Loucy (cell line): ENCODE results near the gene MINDY4.

Experiments
- H2AFZ ChIP-seq: fragments of 200-600 bp; sonication (generic); 2 replicates; pipeline ENCODE4 v1.6.0; 2016; ENCODE audit warnings: antibody characterized with exemption, mild to moderate bottlenecking, low read length, moderate library complexity
- H3F3A ChIP-seq: fragments of 200-600 bp; 2 replicates; pipeline ENCODE4 v1.6.0; 2016; ENCODE audit warnings: antibody characterized with exemption, low read depth, mild to moderate bottlenecking
- H3K27me3 ChIP-seq: fragments of 200-600 bp; sonication (generic); 2 replicates; pipeline ENCODE4 v1.6.1; 2014; ENCODE audit warnings: low read length, mild to moderate bottlenecking; ENCODE audit not compliant: insufficient read depth, poor library complexity, severe bottlenecking
- H3K36me3 ChIP-seq: fragments of 200-600 bp; sonication (generic); 2 replicates; pipeline ENCODE4 v1.6.1; 2016; ENCODE audit warnings: low read length; ENCODE audit not compliant: insufficient read depth
- H3K4me1 ChIP-seq: fragments of 200-600 bp; sonication (generic); 2 replicates; pipeline ENCODE4 v1.5.1; 2014; ENCODE audit warnings: low read length, mild to moderate bottlenecking; ENCODE audit not compliant: insufficient read depth, poor library complexity, severe bottlenecking
- H3K4me2 ChIP-seq: fragments of 200-600 bp; sonication (generic); 2 replicates; pipeline ENCODE4 v1.6.0; 2014; ENCODE audit warnings: antibody characterized with exemption, low read length, low read depth, mild to moderate bottlenecking; ENCODE audit not compliant: poor library complexity, severe bottlenecking
- H3K4me3 ChIP-seq: fragments of 200-600 bp; sonication (generic); 2 replicates; pipeline ENCODE4 v1.5.1; 2014; ENCODE audit warnings: low read length, mild to moderate bottlenecking, mixed read lengths; ENCODE audit not compliant: poor library complexity, severe bottlenecking
- H3K79me2 ChIP-seq: fragments of 200-600 bp; sonication (generic); 2 replicates; pipeline ENCODE4 v1.6.1; 2014; ENCODE audit warnings: low read length; ENCODE audit not compliant: insufficient read depth
- H3K9ac ChIP-seq: fragments of 200-600 bp; sonication (generic); 2 replicates; pipeline ENCODE4 v1.6.0; 2014; ENCODE audit warnings: mild to moderate bottlenecking, low read depth, low read length, moderate library complexity; ENCODE audit not compliant: poor library complexity, severe bottlenecking
- H3K9me2 ChIP-seq: fragments of 200-600 bp; sonication (generic); replicated peaks from 2 replicates; pipeline ENCODE4 v1.6.1; 2016; ENCODE audit warnings: low read depth, low read length, mixed read lengths
- H3K9me3 ChIP-seq: fragments of 200-600 bp; sonication (generic); 2 replicates; pipeline ENCODE4 v1.6.1; 2014; ENCODE audit warnings: mild to moderate bottlenecking, antibody characterized with exemption, low read length, low read depth; ENCODE audit not compliant: insufficient read depth
- H4K20me1 ChIP-seq: fragments of 200-600 bp; sonication (generic); 2 replicates; pipeline ENCODE4 v1.6.0; 2014; ENCODE audit warnings: antibody characterized with exemption, low read length, mild to moderate bottlenecking; ENCODE audit not compliant: insufficient read depth, poor library complexity, severe bottlenecking
- EZH2phosphoT487 ChIP-seq: fragments of 200-600 bp; IDR thresholded peaks from 2 replicates; pipeline ENCODE4 v1.6.1; 2018; ENCODE audit warnings: antibody characterized with exemption, mild to moderate bottlenecking, moderate library complexity, borderline replicate concordance
- TF ChIP-seq, protein P1 (sequence below): fragments of 200-600 bp; sonication (generic); conservative IDR thresholded peaks from 2 replicates; pipeline ENCODE4 v1.5.1; 2014; ENCODE audit warnings: mild to moderate bottlenecking, antibody characterized with exemption, low read length

Gene MINDY4

DNA sequence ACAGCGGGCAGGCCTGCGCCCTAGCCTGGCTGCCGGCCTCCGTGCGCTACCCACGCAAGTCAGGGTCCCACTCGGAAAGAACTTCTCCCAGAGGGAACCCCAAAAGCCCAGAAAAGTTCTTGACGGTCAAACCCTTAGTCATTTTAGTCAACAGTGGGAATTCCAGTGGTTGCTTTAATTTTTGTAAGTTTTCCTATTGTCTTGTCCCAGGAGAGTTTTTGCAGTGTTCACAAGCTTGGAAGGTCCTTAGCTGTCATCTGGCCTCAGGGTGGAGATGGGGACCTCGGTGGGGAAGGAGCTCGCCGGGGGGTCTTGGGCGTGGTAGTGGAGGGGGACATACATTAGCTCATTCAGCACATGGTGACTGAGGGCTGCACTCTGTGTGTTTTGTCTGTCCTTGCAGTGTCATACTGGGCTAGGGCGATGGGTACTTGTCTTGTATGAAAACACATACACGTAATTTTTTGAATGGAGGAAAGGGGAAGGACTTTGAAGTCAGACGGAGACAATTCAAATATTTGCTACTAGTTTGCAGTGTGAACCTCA, 736 bp downstream of the MINDY4 start:
- H2AFZ ChIP-seq: peak overlapping the region; percentile 99
- H3K9ac ChIP-seq: peak overlapping the region; percentile 60
- H3F3A ChIP-seq: no peaks in the 10 kb centered on the region
- no peaks in the 10 kb centered on the region for H3K79me2 ChIP-seq
- no peaks in the 10 kb centered on the region for H3K27me3 ChIP-seq
- peak overlapping the region; percentile 75 for H3K4me3 ChIP-seq
- H3K4me1 ChIP-seq: no peaks in the 10 kb centered on the region
- peak overlapping the region; percentile 80 for H3K4me2 ChIP-seq
- no peaks in the 10 kb centered on the region for H3K36me3 ChIP-seq
- H3K9me3 ChIP-seq: no peaks in the 10 kb centered on the region
- H3K9me2 ChIP-seq: no peaks in the 10 kb centered on the region
- TF ChIP-seq, protein P1, sequence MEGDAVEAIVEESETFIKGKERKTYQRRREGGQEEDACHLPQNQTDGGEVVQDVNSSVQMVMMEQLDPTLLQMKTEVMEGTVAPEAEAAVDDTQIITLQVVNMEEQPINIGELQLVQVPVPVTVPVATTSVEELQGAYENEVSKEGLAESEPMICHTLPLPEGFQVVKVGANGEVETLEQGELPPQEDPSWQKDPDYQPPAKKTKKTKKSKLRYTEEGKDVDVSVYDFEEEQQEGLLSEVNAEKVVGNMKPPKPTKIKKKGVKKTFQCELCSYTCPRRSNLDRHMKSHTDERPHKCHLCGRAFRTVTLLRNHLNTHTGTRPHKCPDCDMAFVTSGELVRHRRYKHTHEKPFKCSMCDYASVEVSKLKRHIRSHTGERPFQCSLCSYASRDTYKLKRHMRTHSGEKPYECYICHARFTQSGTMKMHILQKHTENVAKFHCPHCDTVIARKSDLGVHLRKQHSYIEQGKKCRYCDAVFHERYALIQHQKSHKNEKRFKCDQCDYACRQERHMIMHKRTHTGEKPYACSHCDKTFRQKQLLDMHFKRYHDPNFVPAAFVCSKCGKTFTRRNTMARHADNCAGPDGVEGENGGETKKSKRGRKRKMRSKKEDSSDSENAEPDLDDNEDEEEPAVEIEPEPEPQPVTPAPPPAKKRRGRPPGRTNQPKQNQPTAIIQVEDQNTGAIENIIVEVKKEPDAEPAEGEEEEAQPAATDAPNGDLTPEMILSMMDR: no peak
- no peak for TF ChIP-seq EZH2phosphoT487
- no peaks in the 10 kb centered on the region for H4K20me1 ChIP-seq

DNA sequence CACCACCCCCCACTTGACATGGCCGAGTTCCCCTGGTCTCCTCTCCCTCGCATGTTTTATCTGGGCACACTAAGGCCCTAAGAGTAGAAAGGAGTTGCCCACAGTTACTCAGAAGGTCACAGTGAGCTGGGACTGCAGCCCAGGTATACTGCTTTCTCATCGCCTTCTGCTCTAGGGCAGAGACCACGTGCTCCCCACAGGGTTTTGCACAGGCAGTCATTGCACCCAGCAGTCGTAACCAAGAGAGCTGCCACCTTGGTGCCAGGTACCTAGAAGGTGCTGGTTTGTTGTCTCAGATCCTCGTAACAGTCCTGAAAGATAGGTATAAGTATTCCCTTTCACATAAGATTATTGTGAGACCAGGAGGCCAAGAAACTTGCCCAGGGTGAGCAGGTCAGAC, 1.8 kb downstream of the MINDY4 start:
- H3K9me2 ChIP-seq: no peaks in the 10 kb centered on the region

DNA sequence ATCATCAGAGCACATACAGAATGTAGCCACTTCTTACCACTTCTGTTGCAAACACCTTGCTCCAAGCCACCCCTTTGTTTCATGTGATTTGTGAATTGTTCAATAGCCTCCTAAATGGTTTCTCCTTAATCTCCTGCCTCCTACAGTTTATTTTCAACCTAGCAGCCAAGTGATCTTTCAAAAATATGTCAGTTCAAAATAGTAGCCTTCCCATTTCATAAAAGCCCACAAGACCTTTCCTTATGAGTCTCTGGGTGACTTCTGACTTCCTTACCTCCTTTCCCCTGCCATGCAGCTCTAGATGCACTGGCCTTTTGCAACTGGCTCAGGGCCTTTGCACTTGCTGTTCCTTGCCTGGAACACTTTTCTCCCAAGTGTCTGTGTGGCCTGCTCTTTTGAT, 4.8 kb downstream of the MINDY4 start:
- TF ChIP-seq EZH2phosphoT487: no peak
- TF ChIP-seq, protein P1: no peak
- Histone ChIP-seq H3K4me3 (no peak overlapping the region), H3K36me3 (no peaks in the 10 kb centered on the region), H3K9ac (no peak overlapping the region), H3K27me3 (no peaks in the 10 kb centered on the region), H3F3A (no peaks in the 10 kb centered on the region), H3K4me2 (no peak overlapping the region), H3K4me1 (no peaks in the 10 kb centered on the region), H3K79me2 (no peaks in the 10 kb centered on the region), H3K9me2 (no peaks in the 10 kb centered on the region), H4K20me1 (no peaks in the 10 kb centered on the region), H3K9me3 (no peaks in the 10 kb centered on the region), H2AFZ (no peak overlapping the region)

More for the DNA sequence above, 1.8 kb downstream of the MINDY4 start:
- TF ChIP-seq EZH2phosphoT487: no peak
- TF ChIP-seq, protein P1: no peak
- no peak overlapping the region for H3K4me2 ChIP-seq
- H3F3A ChIP-seq: no peaks in the 10 kb centered on the region
- no peaks in the 10 kb centered on the region for H3K79me2 ChIP-seq
- H3K9me3 ChIP-seq: no peaks in the 10 kb centered on the region
- H2AFZ ChIP-seq: no peak overlapping the region
- no peak overlapping the region for H3K4me3 ChIP-seq
- H3K4me1 ChIP-seq: no peaks in the 10 kb centered on the region
- H3K27me3 ChIP-seq: no peaks in the 10 kb centered on the region
- H3K36me3 ChIP-seq: no peaks in the 10 kb centered on the region
- H4K20me1 ChIP-seq: no peaks in the 10 kb centered on the region
- H3K9ac ChIP-seq: no peak overlapping the region
